Lung microvascular endothelial cell (primary cell): ENCODE measurements around the gene CAPZB. TPM values are rescaled to one million over a fixed set of nuclear protein-coding genes. Genes with fewer than 3 reads are reported as not detected.
A peak's percentile ranks its signal among the peaks of the same experiment; 100 is the strongest.

ENCODE experiments used
- DNase-seq, 2 donors: peaks; one replicate each; pipeline versions ENCODE4 v3.0.0 to v3.0.0-alpha.2; 2010; ENCODE audit warnings: low read depth in 2 of 2
- total RNA-seq: library from RNA; depleted of rRNA; stranded (reverse); fragments of >200 nt; gene quantifications from 2 replicates; pipeline ENCODE4 v1.2.1, GENCODE V29; 2014

The CAPZB gene
- total RNA-seq, 1 donor from 2014 or later: 104 TPM

DNA sequence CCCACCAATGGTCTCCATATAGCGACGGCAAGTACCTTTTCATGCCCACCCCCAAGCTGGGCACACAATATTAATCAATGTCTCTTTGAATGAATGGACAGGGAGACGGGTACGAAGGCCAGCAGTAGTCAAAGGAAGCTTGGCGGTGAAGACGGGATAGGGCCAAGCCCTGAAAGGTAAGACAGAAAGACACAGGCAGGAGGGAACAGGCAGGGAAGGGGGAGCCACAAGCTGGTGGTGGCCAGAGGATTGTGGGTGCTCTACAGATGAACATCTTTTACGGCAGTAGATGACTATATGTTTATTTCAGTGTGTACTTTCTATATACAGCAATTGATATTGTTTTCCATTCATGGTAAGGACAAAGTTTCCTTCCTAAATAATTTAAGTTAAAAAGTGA is 16.3 kb downstream of the CAPZB start:
- DNase-seq: no peak

DNA sequence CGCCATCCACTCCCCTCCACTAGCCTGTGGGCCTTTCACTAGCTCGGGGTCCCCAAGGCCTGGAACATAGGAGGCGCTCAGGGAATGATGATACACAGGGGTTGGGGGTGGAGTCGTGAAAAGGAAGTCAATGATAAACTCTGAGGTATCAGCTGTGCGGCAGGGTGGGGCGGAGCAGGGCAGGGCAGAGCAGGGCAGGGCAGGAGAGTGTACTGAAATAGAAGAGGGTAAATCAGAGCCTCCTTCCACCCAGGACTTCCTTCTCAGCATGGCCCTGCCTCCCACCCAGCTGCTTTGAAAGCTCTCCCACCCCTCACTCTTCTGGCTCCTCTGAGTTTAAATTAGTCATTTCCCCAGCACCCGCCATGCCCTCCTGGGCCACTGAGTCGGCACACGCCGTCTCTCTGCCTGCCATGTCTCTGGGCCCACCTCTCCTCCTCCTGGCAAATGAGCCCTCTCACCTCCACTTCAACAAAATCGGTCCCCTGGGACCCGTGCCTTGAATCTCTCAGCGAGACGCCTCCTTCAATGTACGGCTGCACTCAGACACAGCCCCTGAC is 16.9 kb downstream of the CAPZB start:
- DNase-seq: peak; percentile 37 to 54

DNA sequence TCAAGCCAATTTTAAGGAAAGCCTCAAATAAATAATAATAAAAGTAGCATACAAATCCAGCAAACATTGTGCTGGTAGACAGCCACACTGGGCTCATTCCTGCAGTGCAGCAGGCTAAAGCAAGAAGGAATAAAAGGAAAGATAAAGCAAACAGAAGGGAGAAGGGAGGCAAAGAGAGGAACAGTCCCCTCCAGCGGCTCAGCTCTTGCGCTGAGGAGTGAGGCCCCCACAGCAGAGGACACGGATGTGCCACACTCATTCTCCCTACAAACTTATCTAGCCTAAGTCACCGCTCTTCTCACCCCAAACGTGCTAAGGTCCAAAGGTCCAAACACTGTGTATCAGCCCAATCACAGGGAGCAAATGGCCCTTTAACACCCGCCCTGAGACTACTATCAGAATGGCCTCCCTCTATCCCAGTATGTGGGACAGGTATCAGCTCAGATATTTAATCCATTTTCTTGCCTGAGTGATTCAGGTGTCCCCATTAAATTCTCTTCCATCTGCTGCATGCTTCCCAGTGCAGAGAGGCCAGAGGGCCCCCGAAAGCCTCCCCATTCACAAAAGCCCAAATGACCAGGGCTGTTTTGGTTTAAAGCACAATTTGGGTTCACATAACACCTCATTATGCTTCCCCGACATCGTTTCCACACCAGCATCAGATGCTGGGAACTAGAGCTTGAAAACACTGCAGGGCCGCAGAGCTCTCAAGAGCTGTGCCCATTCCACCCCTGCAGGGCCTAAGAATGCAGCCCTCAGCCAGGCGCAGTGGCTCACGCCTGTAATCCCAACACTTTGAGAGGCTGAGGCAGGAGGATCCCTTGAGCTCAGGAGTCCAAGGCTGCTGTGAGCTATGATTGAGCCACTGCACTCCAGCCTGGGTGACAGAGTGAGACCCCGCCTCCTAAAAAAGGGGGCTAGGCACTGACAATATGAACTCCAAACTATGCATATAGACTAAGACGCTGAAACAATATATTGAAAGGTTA is 17.8 kb downstream of the CAPZB start:
- DNase-seq: no peak

DNA sequence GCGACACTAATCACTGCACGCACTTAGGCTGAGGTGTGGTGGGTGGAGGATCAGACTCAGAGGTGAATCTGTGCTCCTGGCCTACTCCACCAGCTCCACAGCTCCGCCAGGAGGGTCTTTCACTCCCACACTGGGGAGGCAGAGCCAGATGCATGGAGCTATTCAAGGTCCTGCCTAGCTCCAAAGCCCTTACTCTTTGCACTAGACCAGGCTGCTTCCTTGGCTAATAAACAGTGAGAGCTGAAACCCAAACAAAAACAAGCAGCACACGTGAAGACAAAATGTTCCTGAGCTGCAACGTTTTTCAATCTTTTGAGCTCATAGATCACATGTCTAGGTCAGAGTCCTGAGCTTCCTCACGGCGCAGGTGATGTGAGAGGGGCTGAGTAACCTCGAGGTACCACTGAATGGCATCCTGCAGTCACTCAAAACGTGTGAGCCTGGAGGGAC is 19.2 kb downstream of the CAPZB start:
- DNase-seq: no peak

DNA sequence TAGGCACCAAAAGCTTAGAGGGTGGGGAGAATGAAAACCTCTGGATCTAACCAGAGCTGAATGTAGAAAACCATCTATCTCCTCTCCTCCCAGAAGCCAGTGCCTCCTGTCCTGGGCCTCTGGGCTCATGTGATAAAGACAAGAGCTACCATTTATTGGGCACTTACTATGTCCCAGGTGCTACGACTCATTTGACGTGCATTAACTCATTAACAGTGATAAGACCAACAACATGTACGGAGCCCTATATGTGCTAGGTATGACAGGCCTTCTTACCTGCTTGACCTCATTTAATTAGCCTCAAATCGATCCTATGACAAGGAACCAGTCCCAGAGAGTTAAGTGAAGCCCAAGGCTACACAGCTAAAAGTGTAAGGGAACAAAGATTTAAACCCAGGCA is 19.7 kb downstream of the CAPZB start:
- no peak for DNase-seq

DNA sequence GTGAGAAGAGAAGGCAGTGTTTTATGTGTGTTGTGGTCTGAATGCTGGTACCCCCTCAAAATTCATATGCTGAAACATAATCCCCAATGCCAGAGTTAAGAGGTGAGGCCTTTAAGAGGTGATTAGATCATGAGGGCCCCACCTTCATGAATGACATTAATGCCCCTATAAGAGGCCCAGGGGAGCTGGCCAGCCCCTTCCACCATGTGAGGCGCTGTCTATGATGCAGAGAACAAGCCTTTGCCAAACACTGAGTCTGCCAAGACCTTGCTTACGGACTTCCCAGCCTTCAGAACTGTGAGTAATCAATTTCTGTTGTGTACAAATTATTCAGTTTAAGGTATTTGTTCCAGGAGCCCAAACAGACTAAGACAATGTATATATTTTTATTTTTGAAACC is 20.2 kb downstream of the CAPZB start:
- peak in 1 of 2 donors; percentile 66 for DNase-seq

DNA sequence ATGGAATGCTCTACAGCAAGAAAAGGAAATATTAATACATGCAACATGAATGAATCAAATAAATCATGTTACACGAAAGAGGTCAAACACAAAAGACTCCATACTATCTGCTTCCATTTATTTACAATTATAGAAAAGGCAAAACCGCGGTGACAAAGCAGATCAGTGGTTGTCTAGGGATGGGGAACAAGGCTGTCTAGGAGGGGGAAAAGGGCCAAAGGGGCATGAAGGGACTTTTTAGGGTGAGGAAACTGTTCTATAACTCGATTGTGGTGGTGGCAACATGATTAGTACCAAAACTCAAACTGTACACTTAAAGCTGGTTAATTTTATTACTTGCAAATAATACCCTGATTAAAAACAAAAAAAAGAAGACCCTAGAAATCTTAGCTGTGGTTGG is 20.6 kb downstream of the CAPZB start:
- DNase-seq: no peak

DNA sequence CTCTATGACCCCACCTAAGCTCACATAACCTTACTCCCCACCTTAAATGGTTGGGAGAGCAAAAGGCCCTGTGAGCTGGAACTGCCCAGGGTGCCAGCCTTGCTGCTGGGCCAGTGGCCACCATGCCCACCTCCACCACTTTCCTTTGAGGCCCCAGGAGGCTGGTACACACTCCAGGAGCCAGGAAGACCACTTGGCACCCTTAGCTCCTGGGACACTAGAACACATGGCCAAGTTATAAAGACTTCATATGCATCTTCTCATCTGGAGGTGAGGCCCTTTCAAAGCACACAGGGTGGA is 21.9 kb downstream of the CAPZB start:
- DNase-seq: no peak

DNA sequence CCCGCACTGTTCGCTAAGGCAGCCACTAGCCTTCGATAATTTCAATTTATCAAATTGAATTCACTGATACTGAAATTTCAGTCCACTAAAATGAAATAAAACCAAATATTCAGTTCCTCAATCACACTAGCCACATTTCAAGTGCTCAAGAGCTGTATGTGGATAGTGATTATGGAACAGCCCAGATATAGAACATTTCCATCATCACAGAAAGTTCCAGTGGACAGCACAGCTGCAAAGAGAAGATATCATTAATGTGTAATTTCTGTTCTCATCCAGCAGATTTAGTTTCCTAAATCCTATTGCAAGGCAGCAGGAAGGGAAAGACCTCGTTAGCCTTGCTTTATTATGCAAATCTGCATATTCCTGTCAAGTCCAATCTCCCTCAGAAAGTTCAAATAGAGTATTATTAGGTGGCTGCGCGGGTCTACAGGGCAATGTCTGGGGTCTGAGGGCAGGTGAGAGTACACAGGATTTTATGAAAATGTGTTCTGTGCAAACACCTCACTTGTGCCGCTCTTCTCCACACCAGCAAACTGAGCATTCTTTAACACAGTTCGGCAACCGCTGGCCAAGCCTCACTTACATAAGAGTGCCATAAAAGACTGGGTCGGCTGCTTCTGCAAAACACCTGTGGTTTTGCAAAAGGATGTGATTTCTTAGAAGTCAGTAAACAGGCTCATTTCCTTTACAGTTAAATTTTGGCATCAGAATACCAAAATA is 22.4 kb downstream of the CAPZB start:
- no peak for DNase-seq

DNA sequence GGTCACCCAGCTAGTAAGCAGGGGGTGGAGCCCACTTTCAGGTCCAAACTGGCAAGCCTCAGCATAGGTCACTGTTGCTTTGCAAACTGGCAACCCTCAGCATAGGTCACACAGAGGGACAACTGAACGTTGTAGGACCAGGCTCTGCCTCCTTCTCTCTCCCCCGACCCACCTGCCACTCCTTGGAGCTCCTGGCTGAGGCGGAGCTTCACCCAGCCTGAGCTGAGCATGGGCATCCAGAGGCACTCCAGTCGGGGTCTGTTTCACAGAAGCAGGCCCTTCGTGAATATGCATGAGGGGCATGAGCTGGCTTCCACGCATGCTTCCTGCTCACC is 24.2 kb downstream of the CAPZB start:
- no peak for DNase-seq

DNA sequence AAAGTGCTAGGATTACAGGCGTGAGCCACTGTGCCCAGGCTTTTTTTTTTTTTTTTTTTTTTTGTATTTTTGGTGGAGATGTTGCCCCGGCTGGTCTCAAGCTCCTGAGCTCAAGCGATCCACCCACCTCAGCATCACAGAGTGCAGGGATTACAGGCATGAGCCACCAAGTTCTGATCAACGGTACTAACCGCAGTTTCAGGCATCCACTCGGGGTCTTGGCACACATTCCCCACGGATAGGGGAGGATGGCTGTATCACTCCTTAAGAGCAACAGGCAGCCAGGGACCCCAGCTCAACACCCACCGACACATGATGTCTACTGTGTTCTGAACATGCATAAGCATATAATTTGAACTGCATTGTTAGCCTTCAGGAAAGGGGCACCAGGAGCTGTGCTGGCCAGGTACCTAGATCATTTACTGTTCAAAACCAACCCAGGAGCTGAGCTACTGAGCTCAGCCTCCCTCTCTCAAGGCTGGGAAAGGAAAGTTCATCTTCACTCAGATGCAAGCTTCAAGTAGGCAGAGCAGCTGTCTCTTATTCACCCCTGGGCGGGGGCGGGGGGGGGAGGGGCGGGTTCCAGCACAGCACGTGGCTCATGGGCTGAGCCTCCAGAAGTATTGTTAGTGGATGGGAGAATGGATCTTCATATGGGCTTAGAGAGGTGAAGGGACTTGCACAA is 24.7 kb downstream of the CAPZB start:
- no peak for DNase-seq

DNA sequence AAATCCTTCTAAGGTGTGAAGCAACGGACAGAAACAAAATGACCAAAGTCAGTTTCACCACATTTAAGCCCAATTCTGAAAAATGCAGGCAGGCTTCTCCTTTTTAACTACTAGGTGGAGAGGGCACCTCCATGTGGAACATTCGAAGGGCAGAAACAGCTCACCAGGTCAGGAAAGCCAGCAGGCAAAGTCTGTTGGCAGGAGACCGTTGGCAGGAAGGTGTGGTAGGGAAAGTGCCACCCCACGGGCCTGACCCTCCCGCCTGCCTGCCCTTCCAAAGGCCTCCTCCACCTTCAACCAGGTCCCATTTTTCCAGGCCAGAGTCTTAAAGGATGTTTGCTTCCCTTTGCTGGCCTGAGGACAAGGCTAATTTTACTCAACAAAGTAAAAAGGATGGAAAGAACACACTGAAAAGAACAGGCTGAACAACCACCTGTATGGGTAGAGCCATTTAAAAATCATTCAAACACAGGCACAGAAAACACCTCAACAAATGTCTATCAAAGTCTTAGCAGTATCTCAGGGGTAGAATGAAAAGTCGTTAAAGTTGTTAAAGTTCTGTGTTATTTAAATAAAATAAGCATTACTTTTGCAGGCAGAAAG is 26.4 kb downstream of the CAPZB start:
- no peak for DNase-seq

DNA sequence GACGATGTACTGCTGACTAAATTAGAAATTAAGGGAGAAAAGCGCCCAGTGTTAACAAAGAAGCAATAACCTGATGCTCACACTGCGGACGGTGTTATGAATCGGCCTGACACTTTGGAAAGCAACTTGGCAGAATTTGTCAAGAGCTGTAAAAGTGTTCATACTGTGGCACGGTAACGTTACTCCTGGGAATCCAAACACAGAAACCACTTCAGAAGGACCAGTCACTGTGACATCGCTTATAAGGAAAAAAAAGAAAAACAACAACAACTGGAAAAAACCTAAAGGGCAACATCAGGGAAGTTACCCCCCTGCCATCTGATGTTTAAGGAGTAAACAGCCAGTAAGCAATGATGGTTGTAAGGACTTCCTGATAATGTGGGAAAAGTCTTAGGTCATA is 27.7 kb downstream of the CAPZB start:
- DNase-seq: peak in 1 of 2 donors; percentile 45

DNA sequence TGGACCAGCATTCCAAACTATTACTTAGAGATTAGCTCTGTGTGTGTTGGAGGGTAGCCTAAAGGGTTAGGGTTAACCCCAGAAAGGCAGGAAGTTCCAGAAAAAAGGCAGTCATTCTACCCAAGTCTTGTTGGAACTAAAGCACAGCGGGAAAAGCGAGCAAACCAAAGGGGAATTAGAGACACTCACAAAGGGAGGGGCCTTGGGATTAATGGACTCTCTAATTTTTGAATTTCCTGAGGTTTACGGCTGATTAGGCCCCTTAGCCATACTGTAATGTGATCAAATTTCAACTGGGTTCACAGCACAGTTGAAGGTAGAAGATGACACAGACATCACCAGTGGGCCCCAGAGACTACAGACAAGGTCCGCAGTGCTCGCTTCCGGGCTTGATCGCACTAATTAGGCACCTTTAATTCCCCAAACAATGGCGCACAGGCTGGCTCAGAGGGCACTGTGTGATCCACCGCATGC is 28.3 kb downstream of the CAPZB start:
- DNase-seq: no peak

DNA sequence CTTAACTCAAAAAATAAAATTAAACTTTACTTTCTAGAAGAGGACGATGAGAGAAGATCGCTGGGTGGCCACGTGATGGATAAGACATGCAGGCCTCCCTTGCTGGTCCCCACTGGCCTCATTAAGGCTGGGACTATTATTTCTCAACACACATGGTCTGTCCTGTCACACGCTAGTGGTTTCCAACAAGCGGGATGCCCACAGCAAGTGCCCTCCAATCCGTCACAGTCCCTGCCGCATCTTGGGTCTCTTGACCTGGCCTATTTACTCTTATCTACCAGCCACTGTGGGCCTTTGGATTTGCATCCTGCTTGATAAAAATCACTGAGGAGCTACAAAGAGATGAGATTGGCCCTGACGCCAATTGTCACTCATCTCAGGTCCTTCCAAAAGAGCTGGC is 30.0 kb downstream of the CAPZB start:
- no peak for DNase-seq

DNA sequence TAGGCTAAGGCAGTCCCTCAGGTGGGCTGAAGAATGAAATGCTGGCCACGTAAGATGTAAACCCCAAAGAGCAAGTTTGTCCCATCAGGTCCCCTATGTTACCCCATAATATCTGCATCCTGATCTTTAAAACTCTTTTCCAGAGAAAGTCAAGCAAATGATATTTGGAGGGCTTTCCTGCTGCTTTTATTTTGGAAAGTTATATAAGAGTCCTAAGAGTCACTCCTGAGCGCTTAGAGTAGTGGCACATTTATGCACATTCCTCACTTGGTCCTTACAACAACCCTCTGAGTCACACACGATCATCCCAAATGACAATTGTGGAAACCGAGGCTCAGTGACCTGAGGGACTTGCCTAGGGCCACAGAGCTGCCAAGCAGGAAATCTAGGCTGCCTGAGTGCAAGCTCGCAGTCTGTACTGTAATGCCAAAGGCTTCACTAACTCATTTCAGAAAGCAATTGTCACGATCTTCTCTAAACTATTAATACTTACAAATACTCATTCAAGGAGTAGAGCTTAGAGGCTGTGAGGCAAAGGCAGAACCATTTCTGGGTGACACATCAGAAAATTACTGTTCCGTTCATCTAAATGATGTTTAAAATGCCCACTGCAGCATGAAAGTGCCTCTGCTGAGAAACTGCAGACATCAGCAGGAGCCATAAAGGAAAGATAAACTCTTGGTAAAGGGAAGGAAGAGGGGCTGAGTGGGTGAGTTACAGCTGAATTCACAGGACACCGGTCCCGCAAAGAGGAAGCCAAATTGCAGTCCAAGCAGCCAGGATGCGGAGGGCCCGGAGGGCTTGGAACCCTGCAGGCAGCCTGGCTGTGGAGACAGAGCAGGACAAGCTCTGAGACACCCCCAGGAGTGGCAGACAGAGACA is 30.8 kb downstream of the CAPZB start:
- no peak for DNase-seq

DNA sequence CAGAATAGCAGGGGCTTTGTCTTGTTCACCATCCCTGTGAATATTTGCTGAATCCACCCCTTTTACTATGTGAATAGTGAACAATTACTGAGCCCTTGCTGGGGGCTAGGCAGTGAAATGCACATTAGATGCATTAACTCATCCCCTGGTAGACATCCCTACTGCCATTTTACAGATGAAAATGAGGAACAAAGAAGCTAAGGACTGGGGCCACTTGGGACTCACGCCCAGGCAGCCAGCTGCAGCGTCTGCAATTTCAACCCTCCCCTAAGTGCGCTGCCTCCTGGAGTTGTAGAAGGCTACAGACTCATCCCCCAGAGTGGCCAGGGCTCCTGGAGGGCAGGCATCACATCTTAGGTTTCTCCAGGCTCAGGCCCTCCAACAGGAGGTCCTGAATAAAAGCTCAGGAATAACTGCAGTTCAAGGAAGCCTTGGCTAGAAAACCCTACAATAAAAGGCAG is 31.6 kb downstream of the CAPZB start:
- DNase-seq: no peak

DNA sequence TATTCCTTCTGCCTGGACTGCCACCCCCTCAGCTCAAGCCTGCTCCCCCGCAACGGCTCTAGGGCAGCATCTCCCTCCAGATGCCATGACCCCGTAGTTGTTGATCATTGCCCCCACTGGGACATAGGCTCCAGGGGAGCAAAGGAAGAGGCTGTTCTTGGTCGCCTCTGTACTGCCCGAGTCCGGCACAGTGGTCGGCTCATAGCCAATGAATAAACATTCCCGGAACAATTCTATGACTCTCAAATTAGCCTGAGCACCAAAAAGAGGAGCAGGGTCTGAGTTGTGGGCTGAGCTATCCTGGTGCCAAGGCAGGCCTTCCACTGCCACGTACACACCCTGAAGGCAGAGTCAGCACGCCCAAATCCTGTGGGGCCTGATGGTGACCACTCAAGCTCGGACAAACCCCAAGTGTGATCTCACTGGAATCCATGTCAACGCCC is 33.1 kb downstream of the CAPZB start:
- DNase-seq: peak; percentile 24 to 35

DNA sequence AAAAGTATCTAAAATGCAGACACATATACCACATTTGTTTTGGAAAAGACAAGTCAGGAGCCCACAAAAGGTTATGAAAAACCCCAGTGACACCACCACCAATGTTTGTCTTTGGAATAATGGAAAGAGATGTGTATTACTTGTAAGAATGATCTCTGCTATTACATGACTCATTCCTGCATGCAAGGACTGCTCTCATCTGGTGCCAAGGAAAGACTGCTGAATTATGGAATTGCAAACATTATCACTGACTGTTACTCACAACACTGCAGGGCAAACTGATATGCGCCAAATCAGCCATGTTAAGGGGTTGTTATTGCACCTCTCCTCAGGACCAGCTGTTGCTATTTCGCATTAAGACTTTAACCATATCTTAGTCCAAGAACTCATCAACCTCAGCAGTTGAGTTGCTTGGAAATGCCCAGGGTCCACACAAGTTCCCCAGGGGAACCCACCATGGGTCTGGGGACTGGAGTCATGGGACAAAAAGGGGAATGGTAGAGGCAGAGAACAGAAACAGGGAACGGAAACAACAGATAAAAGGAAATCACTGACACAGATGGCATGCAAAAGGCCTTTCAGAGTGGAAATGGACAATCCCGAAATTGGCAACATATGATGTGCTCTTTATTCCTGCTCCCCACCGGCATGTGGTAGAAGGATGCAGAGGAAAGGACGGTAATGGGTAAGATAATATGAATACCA is 34.4 kb downstream of the CAPZB start:
- peak; percentile 75 to 92 for DNase-seq
